ENCODE data around the gene C7orf57. TPM values are rescaled to one million over a fixed set of nuclear protein-coding genes. Genes with fewer than 3 reads are reported as not detected.

C7orf57 gene
- total and polyA plus RNA-seq, 10 of the 15 experiments (the other 5 are each of a cell fraction or from before 2014, with no cell fraction given), result 0.04 to 0.21 (median 0.10) TPM; not detected in 5

GRCh38 chr7:48099781-48100180, 64.4 kb downstream of the C7orf57 start:
- no peaks in the 10 kb centered on the region for H3K79me2 ChIP-seq (ENCODE audit: control insufficient read depth, insufficient read depth, low read length)
- BruUV-seq (replicated peaks), result no TSS peak
- SMC1A ChIA-PET (ENCODE audit: uncharacterized antibody, unreplicated experiment), result interaction anchor here (1.0 kb wide), 1 partner anchor 8 kb away, joined by 3 read pairs; no protein-coding TSS in a partner anchor
- H3K27ac ChIP-seq (ENCODE audit: control insufficient read depth, insufficient read depth), result no peak overlapping the region
- in situ Hi-C loops (cut with MboI), result no loop called here
- no peak for ATAC-seq
- CTCF ChIA-PET, result no interaction called here
- WGBS (ENCODE audit: insufficient coverage, insufficient replicate concordance, low lambda C conversion rate, missing lambda C conversion rate), result 99% methylated on average over 3 of the region's 3 CpGs
- no peaks in the 10 kb centered on the region for H3K36me3 ChIP-seq (ENCODE audit: control insufficient read depth in 2 of 2, insufficient read depth in 2 of 2, low read length in 1 of 2)
- FAIRE-seq, result no peak
- POLR2A ChIA-PET, result no interaction called here
- intact Hi-C loops (cut with micrococcal nuclease; ENCODE audit: unreplicated experiment), result no loop called here
- H2AFZ ChIP-seq (ENCODE audit: control insufficient read depth, low read depth, low read length), result no peak overlapping the region
- no peaks in the 10 kb centered on the region for H3K27me3 ChIP-seq (replicated peaks in 1 of 2; ENCODE audit: control insufficient read depth in 2 of 2, insufficient read depth in 2 of 2, low read length in 1 of 2)
- H3K4me3 ChIP-seq, result no peak overlapping the region
- H4K20me1 ChIP-seq (ENCODE audit: control insufficient read depth, insufficient read depth), result no peaks in the 10 kb centered on the region
- RAD21 ChIA-PET (ENCODE audit: unreplicated experiment), result no interaction called here
- H3K4me1 ChIP-seq (ENCODE audit: control insufficient read depth, insufficient read depth, low read length), result no peaks in the 10 kb centered on the region
- H3K4me2 ChIP-seq (ENCODE audit: control insufficient read depth, insufficient read depth), result no peak overlapping the region
- no peak overlapping the region for H3K9ac ChIP-seq (ENCODE audit: control insufficient read depth, insufficient read depth, low read length)
- no peak for TF ChIP-seq SIN3A (IDR thresholded peaks at IDR 0.05; ENCODE audit: low read depth, low read length)
- TF ChIP-seq SREBF1 (IDR thresholded peaks at IDR 0.05; ENCODE audit: low read length), result no peak
- TF ChIP-seq TCF7 (IDR thresholded peaks at IDR 0.05; ENCODE audit: borderline replicate concordance), result no peak
- no peak for TF ChIP-seq RCOR1 (conservative IDR thresholded peaks at IDR 0.05; ENCODE audit: low read depth, low read length)
- TF ChIP-seq NRF1 (conservative IDR thresholded peaks at IDR 0.05; ENCODE audit: low read depth, low read length), result no peak
- no peak for TF ChIP-seq NR2C2 (IDR thresholded peaks at IDR 0.05; ENCODE audit: borderline replicate concordance, control insufficient read depth, insufficient read length, low read depth)
- no peak for TF ChIP-seq BCL3 (IDR thresholded peaks at IDR 0.05; ENCODE audit: borderline replicate concordance, insufficient read depth, low read depth, low read length, poor library complexity, severe bottlenecking)
- TF ChIP-seq ZBTB33 (IDR thresholded peaks at IDR 0.05), result no peak
- TF ChIP-seq ATF7 (IDR thresholded peaks at IDR 0.05; ENCODE audit: low read depth), result no peak
- no peak for TF ChIP-seq KDM1A (IDR thresholded peaks at IDR 0.05; ENCODE audit: borderline replicate concordance)
- no peak for TF ChIP-seq ETV6 (conservative IDR thresholded peaks at IDR 0.05 in 1 of 2, IDR thresholded peaks at IDR 0.05 in 1 of 2; ENCODE audit: borderline replicate concordance in 1 of 2, low read depth in 1 of 2)
- no peak for TF ChIP-seq BRCA1 (IDR thresholded peaks at IDR 0.05; ENCODE audit: low read depth, low read length)
- no peak for TF ChIP-seq ZZZ3 (IDR thresholded peaks at IDR 0.05; ENCODE audit: control insufficient read depth, insufficient read length, low read depth)
- no peak for TF ChIP-seq YBX1 (IDR thresholded peaks at IDR 0.05)
- no peak for TF ChIP-seq MEF2B (IDR thresholded peaks at IDR 0.05; ENCODE audit: partially characterized antibody, poor library complexity, severe bottlenecking)
- no peaks in the 10 kb centered on the region for H3K9me3 ChIP-seq (replicated peaks; ENCODE audit: control insufficient read depth, insufficient read depth, low read length)
- no peak for DNase-seq (ENCODE audit: low read depth, low spot score)
